ENCODE data around the gene SLC15A3.

The SLC15A3 gene

DNA sequence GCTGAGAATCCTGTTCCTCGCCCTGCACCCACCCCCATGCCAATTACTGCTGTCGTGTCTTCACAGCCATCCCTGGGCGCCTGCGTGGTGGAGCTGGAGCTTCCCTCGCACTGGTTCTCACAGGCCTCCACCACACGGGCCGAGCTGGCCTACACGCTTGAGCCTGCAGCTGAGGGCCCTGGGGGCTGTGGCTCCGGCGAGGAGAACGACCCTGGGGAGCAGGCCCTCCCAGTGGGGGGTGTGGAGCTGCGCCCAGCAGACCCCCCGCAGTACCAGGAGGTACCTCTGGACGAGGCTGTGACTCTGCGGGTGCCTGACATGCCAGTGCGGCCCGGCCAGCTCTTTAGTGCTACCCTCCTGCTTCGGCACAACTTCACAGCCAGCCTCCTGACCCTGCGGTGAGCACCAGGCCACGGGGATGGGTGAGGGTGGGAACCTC, 23.4 kb downstream of the SLC15A3 start:
- no peak for DNase-seq (ENCODE audit: low spot score)

DNA sequence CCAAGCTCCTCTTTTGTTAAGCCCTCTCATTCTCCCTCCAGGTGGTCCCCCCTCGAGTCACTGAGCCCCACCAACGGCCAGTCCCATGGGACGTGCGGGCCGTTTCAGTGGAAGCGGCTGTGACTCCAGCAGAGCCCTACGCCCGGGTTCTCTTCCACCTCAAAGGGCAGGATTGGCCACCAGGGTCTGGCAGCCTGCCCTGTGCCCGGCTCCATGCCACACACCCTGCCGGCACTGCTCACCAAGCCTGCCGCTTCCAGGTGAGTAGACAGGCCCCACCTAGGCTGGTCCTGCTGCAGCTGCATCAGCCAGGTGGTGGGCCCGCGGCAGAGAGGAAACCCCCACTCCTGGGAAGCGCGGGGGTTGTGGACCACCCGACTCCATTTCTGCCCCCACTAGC, 24.4 kb downstream of the SLC15A3 start:
- DNase-seq (ENCODE audit: low spot score), result no peak

- DNase-seq (ENCODE audit: low spot score), result no peak
Observed at GRCh38 chr11:60927061-60927592, 24.8 kb downstream of the SLC15A3 start.

GRCh38 chr11:60926500-60926899, 25.5 kb downstream of the SLC15A3 start:
- DNase-seq (ENCODE audit: low spot score), result no peak

GRCh38 chr11:60925868-60926267, 26.1 kb downstream of the SLC15A3 start:
- DNase-seq (ENCODE audit: low spot score), result peak; percentile 65

GRCh38 chr11:60924906-60925853, 26.8 kb downstream of the SLC15A3 start:
- DNase-seq (ENCODE audit: low spot score), result no peak

DNA sequence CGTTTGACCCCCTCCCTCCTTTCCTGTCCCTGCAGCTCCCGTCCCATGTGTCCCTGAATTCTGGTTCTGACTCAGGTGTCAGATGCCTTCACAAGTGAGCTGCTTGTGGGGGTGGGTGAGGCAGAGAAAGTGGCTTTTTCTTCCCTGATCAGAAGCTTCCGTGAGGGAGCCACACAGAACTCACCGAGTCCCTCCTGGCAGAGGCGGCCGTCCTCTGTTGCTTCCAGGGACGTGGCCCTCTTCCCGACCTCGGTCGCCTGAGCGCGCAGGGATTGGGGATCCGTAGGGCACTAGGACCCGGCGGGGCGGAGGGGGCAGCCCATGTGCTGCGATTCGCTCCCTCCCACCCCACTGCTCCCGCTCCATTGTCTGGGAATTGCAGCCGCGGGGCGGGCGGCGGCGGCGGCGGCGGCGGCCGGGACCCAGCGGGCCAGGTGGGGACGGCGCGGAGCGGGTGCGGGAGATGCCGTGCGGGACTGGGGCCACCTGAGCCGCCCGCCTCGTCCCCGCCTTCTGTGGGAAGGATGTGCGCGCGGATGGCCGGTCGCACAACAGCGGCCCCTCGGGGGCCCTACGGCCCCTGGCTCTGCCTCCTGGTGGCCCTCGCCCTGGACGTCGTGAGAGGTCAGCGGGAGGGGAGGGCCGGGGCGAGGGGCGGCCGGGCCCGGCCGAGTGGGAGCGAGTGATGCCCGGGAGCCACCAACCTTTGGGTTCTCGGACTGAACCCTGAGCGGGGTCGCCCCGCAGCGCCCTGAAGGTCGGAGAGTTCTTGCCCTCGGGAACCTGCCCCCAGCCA, 27.7 kb downstream of the SLC15A3 start, which contains the start of gene TMEM132A:
TMEM132A (plus strand) TSS at position 351 of the 796 bp plus-strand sequence; CDS start at position 525, 174 bp downstream.
- DNase-seq (ENCODE audit: low spot score), result peak; percentile 94

DNA sequence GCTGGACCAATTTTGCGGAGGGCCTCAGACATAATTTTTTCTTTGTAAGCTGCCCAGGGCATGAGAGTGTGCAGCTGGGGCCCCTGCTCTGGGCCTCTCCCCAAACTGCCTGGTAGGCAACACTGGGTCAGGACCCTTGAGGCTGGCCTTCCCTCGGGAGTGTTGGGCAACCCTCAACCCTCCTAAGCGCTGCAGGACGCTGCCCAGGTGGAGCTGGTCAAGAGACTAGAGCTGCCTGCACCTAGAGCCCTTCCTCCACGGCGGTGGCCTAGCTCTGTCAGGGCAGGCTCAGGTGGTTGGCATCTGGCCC, 28.2 kb downstream of the SLC15A3 start:
- DNase-seq (ENCODE audit: low spot score), result no peak

- DNase-seq (ENCODE audit: low spot score), result no peak
Observed at GRCh38 chr11:60923326-60923725, 28.6 kb downstream of the SLC15A3 start.

GRCh38 chr11:60922906-60923305, 29.1 kb downstream of the SLC15A3 start:
- DNase-seq (ENCODE audit: low spot score), result no peak

DNA sequence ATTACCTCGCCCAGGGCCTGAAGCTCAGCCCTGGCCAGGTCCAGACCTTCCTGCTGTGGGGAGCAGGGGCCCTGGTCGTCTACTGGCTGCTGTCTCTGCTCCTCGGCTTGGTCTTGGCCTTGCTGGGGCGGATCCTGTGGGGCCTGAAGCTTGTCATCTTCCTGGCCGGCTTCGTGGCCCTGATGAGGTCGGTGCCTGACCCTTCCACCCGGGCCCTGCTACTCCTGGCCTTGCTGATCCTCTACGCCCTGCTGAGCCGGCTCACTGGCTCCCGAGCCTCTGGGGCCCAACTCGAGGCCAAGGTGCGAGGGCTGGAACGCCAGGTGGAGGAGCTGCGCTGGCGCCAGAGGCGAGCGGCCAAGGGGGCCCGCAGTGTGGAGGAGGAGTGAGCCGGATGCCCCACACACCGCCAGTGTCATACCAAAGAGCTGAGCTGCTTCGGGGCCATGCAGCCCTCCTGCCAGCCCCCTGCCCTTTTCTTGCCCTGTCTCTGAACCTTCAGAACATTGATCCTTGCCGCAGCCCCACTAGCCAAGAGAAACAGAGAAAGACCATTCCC, 30.1 kb downstream of the SLC15A3 start:
- DNase-seq (ENCODE audit: low spot score), result no peak

GRCh38 chr11:60921259-60921658, 30.7 kb downstream of the SLC15A3 start:
- no peak for DNase-seq (ENCODE audit: low spot score)

DNA sequence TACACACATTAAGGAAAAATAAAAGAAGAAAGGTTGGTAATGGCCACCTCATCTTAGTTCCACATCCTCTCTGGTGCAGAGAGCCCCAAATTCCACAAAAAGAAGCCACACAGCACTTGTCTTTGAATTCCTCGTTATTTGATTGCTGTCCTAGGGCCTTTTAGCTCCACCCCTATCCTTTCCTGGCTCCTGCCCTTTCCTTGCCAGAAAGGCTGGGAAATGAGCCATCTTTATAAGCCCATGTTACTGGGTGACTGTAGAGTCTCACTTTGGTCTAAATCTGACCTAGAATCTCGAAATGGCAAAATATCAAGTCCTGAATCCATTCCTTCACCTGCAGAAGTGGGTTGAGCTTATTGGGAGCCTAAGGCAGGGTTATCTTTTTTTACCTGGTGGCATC, 32.0 kb downstream of the SLC15A3 start:
- no peak for DNase-seq (ENCODE audit: low spot score)

DNA sequence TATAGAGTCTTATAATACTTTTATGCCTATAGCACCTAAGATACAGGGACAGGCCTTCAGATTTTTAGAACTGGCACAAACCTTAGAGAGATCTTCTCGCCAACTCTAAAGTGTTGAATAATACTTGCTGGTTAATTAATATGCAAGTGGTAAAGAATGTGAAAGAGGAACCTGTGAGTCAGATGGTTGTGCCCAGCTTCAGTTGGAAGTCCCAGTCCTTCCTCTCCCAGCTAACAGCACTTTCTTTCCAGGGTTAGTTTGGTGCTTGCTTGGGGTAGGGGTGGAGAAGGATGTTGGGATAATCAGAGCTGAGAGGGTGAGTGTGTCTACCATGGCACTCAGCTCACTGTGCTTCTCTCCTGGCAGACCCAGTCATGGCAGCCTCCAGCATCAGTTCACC, 32.7 kb downstream of the SLC15A3 start:
- no peak for DNase-seq (ENCODE audit: low spot score)

- peak; percentile 57 for DNase-seq (ENCODE audit: low spot score)
Observed at GRCh38 chr11:60918939-60919265, 33.1 kb downstream of the SLC15A3 start.

GRCh38 chr11:60918251-60918938, 33.6 kb downstream of the SLC15A3 start:
- no peak for DNase-seq (ENCODE audit: low spot score)

- no peak for DNase-seq (ENCODE audit: low spot score)
Observed at GRCh38 chr11:60917267-60917666, 34.7 kb downstream of the SLC15A3 start.

GRCh38 chr11:60916669-60917206, 35.2 kb downstream of the SLC15A3 start:
- DNase-seq (ENCODE audit: low spot score), result no peak

DNA sequence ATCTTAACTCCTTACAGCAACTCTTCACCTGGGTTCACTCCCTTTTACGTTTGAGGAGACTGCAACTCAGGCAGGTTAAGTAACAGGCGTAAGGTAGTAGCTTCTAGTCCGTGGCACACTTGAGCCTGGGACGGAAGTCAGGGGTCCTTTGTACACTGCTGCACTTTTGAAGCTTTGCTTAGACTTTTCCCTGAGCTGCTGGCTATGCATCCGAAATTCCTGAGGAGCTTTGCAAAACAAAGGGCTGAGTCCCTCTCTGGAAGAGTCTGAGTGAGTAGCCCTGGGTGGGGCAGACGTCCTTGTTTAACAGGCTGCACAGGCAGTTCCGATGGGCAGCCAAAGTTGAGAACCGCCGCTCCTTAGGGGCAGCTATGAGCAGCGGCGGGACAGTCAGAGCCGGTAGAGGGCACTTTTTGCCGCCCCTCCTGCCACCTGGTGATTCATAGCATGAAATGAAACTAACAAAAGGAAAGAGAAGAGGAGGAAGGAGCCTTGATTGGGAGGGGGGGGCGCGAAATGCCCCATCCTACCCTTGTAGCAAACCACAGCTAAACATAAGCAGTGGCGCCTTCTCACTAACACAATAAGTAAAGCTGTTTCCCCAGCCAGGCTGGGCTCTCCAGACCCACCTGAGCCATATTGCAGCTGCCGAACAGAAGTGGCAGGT, 36.6 kb downstream of the SLC15A3 start:
- DNase-seq (ENCODE audit: low spot score), result peak; percentile 80

GRCh38 chr11:60914633-60915247, 37.2 kb downstream of the SLC15A3 start:
- peak; percentile 72 for DNase-seq (ENCODE audit: low spot score)

Measured in AG08396 (cell line).